CD4-positive, alpha-beta T cell treated with Interleukin-17A for 4 hours (primary cell): ENCODE results near the gene WRNIP1.

ENCODE experiments used
- DNase-seq: peaks from one replicate; pipeline ENCODE4 v3.0.0-alpha.2; 2020; ENCODE audit warnings: mixed read lengths

The WRNIP1 gene

DNA sequence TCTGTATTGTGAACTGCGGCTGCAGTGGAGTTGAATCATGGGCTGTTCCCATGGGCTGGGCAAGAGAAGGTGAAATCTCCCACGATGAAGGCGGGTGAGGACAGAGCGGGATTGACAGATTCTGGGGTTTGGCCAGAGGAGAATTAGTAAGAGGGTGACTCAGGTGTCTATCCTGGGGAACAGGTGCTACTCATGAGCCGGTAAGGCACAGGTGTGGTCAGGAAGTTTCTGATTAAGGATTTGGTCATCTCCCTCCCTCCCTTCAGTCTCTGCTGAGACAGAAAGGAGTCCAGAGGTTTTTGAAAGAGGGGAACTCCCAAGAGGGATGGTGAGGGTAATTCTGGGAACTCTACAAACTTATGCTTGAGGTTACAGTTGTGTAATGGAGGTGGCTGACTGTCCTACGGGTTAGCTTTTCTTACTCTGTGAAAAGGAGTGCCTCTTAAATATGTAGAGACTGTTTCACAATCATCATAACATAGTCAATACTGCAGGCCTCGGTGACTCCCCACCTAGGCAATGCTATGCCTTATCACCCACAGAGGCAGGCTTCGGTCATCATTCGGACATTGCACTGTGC is 45.0 kb downstream of the WRNIP1 start:
- no peak for DNase-seq

DNA sequence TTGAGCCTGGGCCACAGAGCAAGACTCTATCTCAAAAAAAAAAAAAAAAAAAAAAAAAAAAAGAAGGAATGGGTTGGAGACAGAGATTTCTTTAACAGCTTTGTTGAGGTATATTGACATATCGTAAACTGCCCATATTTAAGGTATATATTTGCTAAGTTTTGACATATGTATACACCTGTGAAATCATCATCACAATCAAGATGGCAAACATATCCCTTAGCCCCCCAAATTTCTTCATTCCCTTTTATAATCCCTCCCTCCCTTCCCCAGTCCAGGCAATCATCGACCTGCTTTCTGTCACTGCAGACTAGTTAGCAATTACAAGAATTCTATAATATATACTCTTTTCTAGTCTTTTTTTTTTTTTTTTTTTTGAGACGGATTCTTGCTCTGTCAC is 47.5 kb downstream of the WRNIP1 start:
- DNase-seq, result no peak

DNA sequence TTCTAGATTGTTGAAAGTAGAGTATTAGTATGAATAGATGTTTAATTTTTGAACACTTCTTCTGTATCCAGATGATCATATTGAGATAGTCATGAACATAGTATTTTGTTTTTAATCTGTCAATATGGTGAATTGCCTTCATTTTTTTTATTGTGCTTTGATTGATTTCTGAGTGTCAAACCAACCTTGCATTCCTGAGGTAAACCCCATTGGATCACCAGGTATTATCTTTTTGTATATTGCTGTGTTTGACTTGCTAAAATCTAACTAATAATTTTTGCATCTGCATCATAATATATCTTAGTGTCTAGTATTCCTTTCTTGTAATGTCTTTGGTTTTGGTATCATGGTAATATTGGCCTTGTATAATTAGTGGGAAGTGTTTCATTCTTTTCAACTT is 51.0 kb downstream of the WRNIP1 start:
- DNase-seq, result no peak

DNA sequence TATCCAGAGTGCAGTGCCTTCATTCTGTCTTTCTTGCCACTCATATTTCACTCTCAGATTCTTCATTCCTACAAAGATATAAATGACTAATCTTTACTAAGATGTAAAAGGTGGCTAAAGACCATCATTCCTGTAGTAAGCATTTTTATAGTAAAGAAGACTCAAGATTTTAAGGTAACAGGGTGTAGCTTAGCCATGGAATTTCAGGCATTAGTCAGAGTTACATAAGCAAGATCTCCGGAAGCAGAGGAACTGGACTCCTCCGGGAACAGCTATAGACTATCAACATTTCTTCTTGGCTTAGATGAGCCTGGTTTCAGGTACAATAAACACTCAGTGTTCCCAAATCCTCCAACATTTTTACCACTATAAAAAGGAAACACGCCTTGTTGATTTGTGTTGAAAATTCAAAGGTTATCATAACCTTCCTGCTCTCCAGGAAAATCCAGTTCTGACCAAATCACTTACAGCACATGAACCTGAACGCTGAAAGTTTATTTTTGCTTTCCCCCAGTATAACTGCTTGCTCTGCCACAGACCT is 52.8 kb downstream of the WRNIP1 start:
- DNase-seq, result no peak

DNA sequence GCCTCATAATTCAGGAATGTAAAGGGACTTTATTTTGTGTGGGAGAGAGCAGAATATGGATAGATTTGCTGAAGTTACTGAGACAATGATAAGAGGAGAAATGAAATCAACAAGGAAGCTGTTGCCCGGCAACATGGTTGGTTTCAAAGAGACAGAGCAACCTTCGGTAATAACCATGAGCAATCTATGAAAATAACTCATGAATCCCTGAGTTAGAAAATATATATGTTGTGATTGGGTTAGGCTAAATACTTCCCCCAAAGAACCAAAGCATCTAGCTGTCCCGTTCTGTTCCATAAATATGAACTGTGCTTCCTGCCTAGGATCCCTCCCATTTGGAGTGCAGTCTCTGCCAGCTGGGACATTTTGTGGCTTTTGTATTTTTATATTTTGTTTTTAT is 53.4 kb downstream of the WRNIP1 start:
- DNase-seq, result no peak

DNA sequence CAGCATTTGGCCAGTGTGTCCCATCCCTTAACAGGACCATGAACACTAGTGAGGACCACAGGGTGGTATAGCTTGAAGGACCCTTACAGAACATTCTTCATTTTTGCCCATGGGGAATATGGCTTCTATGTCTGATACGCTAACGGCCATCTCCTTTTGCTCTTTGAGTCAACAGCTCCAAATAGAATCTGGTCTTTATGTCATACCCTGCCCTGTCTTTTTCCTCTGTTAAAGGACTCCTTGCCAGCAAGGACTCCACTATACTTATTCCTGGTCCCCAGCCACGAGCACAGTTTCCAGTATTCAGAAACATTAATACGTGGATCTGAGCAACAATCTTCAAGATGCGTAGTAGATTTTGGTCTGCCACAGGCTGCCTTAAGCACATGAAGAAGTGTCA is 53.9 kb downstream of the WRNIP1 start:
- DNase-seq, result no peak

DNA sequence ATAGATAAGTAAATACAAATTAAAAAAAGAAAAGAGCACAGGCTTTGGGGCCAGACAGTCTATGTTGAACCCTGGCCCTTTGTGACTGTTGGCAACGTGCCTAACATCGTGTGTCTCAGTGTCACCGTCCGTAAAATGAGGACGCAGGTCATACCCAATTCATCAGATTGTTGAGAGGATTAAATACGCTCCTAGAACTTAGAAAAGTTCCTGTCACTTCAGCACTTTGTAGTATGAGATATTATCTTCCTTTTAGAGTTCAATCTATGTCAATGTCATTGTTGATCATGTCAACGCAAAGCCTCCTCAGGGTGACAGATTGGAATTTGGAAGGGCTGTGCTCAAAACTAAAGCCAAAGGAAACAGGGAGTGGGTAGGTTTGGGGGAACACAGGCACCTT is 54.8 kb downstream of the WRNIP1 start:
- no peak for DNase-seq

DNA sequence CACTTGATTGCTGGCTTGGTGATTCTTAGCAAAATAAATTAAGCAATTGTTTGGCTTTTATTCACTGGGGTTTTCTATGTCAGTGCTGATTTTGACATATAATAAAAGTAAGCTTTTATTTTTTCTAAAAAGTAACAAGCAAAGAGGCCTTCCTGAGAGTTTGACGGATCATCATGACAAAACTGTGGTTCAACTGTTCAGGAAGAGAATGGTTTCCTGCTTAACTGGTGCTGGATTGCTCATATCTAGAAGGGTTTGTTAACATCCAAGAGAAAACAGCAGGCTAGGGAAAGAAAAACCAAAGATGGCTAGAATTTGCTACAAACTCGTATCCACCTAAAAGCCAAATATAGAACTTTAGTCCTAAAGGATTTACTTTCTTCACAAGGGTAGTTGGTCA is 55.2 kb downstream of the WRNIP1 start:
- no peak for DNase-seq

DNA sequence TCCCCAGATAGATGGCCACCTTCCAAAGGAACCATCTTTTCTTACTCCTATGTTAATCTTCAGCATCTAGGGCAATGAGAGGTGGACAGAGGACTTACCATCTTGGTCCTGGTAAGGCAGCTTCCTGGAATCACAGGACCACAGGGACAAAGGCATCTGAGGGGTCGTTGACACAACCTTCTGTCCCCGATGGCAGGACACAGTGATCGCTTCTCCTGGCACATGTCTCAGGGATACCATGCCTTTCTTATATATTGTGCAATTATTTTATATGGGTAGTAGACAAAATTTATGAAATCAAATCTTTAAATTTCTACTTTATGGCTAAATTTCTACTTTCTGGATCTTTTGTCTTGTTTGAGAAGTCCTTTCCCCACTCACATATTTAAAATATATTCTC is 56.4 kb downstream of the WRNIP1 start:
- DNase-seq, result no peak

DNA sequence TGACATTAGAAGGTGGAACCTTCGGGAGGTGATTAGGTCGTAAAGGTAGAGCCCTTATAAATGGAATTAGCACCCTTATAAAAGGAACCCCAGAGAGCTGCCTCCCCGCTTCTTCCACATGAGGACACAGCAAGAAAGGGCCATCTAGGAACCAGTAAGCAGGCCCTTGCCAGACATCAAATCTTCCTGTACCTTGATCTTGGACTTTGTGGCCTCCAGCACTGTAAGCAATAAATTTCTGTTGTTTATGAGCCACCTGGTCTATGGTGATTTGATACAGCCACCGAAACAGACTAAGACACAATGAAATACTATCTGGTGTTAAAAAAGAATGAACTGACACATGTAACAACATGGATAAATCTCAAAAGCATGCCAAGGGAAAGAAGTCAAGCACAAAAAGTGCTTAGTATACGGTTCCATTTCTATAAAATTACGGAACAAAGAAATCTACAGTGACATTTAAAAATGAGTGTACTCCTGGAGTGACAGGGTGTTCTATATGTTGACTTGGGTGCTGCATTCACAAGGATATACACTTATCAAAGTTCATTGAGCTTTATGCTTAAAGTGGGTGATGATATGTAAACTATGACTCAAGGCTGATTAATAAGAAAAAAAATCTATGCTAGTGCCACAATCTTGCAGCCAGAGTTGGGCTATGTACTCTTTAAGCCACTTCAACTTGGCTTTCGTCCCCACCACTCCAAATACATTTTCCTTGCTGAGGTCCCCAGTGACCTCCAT is 58.1 kb downstream of the WRNIP1 start:
- no peak for DNase-seq

DNA sequence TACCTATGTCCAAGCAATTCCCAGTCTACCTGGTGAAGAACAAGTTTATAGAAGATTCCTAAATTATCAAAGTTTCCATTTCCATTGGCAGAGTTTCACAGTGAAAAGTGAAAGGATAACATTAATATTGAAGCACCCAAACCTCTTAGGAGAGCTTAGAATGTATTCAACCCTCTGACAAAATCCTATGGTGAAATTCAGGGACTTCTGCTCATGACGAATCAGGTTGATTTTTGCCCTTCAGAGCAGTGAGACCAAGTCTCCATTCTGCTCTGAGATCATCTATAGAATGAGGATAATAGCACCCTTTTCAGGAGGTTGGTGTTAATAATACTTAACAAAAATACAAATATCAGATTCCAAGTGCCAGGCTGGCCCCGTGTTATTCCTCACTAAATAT is 60.9 kb downstream of the WRNIP1 start:
- no peak for DNase-seq

DNA sequence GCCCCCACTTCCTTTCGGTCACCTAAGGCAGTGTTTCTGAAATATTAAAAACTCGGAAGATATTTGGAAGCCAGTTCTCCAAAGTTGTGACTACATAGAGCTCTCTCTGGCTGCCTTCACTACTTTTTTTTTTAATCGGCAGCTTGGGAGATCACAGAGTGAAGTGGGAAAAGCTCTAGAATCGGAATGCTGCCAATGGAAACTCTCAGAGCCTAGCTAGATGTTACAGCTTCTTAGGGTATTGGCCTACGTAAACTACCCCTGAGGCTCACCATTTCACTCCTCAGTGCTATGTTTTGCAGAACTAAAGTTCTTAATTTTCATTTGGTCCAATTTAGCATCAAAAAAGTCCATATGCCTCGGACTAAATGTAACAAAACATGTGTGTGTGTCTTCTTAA is 61.9 kb downstream of the WRNIP1 start:
- DNase-seq, result no peak

DNA sequence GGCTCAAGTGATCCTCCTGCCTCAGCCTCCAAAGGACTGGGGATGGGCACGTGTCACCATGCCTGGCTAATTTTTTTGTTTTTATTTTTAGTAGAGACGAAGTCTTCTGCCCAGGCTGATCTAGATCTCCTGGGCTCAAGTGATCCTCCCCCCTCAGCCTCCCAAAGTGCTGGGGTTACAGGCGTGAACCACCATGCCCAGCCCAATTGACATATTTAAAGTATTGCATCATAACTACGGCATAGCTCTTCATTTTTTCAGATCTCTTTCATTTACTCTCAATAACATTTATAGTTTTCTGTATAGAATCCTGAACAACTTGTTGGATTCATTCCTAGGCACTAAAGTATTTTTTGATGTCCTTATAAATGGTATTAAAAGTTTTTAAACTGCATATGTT is 63.4 kb downstream of the WRNIP1 start:
- DNase-seq, result no peak

DNA sequence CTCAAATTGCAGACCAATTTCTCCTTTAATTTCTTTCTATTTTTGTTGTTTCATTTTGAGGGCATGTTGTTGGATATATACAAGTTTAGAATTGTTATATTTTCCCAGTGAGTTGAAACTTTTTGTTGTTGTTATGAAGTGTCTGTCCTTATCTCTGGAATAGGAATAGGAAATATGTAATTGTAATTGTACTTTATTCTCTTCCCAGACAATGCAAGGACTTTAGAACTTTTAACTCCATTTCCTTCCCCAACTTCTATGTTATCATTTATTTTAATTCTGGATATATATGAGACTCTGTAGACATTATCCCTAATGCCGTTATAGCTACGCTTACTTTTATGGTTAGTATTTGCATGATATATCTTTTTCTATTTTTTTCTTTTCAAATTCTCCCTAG is 64.1 kb downstream of the WRNIP1 start:
- no peak for DNase-seq

DNA sequence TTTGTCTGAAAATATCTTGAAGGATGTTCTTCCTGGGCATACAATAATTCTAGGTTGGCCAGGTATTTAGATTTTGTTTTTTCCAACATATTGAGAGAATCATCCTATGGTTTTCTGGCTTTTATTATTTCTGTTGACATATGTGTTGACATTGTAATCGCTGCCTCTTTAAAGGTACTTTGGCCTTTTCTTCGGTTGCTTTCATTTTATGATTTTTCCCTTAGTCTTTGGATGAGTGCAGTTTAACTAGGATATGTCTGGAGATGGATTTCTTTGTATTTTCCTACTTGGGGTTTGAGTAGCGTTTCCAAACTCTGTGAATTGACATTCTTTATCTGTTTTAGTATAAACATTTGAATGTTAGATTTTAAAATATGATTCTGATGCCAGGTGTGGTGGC is 65.0 kb downstream of the WRNIP1 start:
- no peak for DNase-seq

DNA sequence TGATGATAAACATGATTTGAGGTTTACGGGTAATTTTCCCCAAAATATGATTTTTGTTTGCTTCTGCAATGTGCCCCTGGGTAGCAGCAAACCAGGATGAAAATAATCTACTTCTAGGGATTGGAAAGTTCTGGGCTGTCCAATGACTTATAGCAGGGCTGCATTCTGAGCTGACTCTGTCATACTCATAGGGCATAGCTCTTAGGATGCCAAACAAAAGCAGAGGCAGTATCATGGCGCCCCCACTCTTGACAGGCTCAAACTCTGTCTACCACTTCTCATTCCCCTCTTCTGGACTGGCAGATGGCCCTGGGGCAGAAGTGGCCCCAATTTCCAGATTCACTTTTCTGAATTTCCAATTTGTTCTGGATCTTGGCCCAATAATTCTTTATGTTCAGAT is 66.2 kb downstream of the WRNIP1 start:
- DNase-seq, result no peak

DNA sequence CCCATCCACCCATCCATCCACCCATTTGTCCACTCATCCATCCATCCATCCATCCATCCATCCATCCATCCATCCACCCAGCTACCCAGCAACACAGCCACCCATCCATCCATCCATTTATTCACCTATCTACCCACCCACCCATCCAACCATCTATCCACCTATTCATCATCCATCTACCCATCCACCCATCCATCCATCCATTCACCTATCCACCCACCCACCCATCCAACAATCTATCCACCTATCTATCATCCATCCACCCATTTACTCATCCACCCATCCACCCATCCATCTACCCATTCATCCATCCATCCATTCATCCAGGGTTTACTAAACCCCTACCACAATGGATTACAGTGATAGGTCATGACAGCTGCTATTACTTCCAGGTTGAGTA is 69.1 kb downstream of the WRNIP1 start:
- DNase-seq, result no peak
